HG03196 (cell line): ENCODE measurements around the gene PTCH1.

Experiments used
- ATAC-seq: cut with Tn5 transposase; IDR thresholded peaks from one replicate; pipeline ENCODE4 v1.9.1; 2021; ENCODE audit not compliant: unreplicated experiment

Gene PTCH1

DNA sequence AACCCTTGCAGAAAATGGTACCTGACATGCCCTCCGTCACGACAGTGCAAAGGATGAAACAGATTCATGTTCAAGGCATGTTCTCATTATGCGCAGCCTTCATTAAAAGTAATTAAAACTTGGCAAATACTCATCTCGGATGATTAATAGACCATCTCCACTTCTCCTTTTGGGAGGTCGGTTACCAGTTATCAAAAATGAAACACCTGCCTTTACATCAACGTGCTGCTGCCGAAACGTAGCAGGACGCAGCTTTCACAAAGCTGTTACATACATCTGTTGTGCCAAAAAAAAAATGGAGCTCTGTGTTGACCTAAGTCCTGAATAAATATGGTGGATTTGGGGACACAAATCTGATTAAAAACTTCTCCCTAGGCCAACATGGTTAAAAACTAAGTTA is 75.7 kb downstream of the PTCH1 start:
- no peak for ATAC-seq

DNA sequence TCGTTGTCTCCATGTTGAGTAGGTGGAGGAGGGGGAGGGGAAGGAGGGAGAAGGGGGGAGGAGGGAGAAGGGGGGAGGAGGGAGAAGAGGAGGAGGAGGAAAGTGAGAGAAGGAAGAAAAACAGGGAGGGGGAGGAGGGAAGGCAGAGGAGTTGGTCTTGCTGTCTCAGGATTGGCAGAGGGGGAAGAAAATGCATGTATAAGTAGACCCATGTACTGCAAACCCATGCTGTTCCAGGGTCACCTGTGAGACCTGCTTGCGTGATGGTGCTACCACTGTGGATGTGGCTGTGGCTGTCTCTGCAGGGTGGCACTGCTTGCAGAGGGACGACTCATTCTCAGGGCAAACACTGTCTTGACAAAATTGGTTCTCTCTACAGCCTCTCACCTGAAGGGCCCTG is 76.3 kb downstream of the PTCH1 start:
- no peak for ATAC-seq

DNA sequence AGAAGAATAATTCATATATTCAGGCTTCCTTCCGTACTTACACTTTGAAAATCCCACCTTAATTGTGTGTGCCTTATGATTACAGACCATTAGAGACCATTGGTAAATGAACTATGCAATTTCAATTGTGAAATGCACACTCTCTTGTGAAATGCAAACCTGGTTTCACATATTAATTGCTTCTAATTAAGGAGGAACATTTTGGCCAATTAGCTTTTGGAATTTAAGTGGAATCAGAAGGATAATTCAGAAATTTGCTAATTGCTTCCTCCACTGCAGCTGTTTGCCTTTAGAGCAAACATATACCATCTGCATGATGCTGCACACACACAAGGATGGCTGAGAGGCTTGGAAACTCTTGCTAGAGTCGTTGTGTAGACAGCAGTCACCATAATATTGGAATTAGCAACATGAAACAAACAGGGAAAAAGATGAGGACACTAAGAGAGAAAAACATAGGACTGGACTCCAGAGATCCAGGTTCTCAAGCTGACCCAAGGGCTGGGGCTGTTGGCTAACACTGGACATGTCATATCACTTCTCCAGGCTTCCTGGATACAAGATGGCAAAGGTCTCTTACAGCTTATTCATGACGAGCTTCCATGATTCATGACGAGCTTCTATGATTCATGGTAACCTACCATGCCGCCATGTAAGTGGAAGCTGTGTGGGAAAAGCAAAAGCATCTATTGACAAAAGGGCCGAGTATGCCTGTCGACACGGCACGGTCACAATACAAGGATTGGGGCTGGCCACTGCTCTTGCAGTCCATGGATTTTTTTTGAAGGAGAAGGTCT is 78.0 kb downstream of the PTCH1 start:
- ATAC-seq = no peak

DNA sequence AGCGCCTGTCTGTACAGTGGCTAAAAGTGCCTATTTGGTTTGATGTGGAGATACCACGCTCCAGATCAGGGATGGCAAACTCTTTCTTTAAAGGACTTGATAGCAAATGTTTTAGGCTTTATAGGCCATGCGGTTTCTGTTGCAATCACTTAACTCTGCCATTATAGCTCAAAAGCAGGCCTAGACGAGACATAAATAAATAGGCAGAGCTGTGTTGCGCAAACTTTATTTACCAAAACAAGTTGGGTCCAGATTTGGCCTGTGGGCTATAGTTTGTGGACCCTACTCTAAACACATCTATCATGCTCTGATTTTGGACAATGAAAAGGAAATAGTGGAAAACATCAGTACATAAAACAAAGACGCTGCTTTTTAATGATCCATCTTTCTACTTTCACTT is 79.2 kb downstream of the PTCH1 start:
- ATAC-seq = no peak

DNA sequence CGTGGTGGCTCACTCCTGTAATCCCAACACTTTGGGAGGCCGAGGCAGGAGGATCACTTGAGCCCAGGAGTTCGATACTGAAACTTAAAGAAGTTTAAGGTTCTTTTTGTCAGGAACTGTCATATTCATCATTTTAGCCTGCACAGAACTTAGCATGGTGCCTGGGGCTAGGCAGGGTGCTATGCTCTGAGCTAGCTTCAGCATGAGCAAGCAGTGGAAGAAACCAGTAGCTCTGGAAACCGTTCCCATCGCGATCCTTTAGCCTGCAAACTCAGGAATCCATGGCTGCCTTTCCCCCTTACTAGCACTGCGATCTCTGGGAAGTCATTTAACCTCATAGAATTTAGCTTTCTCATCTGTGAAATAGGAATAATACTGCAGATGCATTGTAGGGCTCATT is 80.4 kb downstream of the PTCH1 start:
- no peak for ATAC-seq

DNA sequence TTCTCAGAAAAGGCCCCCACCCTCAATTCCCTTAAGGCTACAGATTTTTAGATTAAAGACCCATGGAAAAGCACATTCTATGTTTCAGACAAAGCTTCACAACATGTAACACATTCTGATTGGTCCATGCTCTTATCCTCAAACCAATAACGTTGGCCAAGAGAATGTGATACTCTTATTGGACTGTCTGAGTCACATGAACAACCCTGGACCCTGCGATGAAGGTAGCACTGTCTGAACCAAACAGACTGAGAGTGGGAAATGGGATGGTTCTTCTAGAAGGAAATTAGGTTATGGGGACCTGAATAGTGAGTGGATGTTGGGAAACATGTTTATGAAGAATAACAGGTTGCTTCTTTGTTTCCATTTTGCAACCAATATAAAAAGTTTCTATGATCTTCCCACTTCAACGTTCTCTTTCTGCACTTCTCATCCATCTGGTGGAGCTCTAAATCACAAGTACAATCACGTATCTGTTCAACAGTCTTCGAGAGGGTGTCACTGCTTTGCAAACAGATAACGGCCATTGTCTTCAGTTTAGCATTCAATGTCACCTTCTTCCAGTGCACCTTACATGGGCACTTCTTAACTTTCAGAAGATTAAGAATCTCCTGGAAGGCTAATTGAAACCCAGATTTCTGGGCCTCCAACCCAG is 81.6 kb downstream of the PTCH1 start:
- ATAC-seq = no peak

DNA sequence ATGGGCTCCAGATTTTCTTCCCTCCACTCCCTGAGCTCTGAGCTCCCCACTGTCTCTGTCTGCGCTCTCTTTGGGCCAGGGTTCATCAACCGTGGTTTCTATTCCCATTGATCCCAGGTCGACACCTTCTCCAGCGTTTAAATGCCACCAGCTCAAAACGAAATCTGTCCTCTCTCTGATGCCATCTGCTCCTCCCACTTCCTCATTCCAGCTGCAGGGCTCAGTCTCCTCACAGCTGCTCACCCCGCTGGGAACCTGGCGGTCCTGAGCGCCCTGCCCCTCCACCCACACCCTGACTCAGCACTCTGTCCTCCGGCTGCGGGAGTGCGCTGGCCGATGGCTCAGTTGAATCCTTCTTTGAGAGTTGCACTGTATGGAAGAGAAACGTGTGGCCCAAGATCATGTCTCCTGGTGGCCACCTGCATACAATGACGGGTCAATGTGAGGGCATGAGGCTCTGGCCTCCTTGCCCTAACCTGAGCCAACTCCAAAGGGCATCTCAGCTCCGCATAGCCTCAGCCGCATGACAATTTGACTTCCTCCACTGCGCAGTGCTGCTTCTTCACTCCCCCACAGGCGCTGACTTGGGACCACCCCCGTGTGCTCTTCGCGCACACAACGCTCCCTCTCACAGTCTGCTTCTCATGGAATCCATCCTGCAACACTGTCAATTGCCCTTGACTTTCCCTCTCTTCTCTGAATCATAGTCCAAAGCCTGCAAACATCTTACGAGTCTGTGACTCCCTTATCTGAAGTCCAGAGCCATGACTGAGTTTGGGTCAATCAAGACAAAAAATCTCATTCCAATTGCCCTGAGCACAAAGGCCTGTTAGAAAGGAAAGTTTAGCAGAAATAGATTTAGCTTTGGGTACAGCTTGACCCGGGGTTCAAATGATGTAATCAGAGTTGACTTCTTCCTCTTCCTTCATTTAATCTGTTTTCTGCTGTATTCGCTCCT is 82.4 kb downstream of the PTCH1 start:
- no peak for ATAC-seq

DNA sequence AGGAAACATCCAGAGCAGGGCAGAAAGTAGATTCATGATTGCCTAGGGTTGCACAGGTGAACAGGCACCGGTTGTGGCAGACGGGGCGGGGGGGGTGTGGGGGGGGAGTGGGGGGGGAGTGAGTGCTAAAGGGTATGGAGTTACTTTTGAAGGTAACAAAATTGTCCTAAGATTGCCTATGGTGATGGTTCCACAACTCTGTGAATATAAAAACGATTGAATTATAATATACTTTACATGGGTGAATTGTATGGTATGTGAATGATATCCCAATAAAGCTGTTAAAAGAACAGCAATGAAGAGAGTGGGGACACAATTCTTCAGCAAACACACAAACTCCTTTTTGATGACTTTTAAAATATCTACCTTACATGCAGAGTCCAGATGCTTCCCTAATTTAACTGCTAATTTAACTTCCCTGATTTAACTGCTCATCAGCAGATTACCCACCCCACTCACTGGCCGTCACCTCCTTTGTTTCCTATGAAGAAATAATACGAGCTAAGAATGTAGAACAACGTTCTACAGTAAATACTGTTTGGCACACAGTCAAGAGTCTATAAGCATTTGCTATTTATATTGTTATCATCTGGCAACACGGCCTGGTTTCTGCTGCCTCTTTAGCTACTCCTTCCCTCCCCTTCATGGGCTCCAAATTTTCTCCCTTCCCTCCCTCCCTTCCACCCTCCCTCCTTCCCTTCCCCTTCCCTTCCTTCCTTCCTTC is 83.5 kb downstream of the PTCH1 start:
- no peak for ATAC-seq

DNA sequence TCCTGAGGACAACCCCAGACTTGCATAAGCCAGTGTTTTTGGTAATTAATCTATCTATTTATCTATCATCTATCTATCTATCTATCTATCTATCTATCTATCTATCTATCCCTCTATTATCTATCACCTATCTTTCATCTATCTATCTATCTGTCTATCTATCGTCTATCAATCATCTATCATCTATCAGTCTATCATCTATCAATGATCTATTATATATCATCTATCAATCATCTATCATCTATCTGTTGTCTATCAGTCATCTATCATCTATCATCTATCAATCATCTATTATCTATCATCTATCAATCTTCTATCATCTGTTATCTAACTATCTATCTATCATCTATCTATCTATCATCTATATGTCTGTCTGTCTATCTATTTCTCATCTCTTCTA is 85.5 kb downstream of the PTCH1 start:
- no peak for ATAC-seq

DNA sequence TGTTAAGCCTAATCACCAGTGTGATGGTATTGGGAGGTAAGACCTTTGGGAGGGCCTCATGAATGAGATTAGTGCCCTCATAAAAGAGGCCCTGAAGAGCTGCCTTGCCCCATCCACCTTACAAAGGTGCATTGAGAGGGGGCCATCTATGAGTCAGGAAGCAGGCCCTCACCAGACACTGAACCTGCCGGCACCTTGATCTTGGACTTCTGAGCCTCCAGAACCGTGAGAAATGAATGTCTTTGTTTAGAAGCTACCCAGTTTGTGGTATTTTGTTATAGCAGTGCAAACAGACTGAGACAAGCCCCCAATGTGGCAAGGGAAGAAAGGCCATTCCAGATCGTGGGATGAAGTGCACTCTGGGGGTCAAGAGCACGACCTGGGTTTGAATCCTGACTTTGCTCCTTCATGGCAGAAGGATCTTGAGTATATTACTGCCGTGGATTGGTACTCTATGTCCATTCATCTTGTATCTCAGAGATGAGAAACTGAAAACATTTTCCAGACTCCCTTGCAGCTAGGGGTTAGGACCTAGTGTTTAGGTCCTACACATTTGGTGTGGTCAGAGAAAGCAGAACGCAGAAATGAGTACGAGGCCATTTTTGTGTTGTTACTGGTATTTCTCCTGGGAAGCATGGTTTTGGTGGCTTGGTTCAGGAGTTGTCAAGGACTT is 86.7 kb downstream of the PTCH1 start:
- ATAC-seq = no peak

DNA sequence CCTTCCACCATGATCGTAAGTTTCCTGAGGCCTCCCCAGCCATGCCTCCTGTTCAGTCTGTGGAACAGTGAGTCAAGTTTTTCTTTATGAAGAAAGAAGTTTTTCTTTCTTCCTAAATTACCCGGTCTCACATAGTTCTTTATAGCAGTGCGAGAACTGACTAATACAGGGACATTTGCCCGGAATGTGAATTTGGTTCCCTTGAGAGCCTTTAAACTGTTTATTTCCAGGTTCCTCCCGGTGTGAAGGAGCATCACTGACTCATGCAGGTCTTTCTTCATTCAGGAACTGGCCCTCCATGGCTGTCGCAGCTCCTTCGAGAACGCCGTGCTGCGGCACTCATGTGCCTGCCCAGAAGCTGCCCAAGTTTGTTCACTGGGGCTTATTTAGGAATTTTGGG is 87.7 kb downstream of the PTCH1 start:
- ATAC-seq = no peak

DNA sequence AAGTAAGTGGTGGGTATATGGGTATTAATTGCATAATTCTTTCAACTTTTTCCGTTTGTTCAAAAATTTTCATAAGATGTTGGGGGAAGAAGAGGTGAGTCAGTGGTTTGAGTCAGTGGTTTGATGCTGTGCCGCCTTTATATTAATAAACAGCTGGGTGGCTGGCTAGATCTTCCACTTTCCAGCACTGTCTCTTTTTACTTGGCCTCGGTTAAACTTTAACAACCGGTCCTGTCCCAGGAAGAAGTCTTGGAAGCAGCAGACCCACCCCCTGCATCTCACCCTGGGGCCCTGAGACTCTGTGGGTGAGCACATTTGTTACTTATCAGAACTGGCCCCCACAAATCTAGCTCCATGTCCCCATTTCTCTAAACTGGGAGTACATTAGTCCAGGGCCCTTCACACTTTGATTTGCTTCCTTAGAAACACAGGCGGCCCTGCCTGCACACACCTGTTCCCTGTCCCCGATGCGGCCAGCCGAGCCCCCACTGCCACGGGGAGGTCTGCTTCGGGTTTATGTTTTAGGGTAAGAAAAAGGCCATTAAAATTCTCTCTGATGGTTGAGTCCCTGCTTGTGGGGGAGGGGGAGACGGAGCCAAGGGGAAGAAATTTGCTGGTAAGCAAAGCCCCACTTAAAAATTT is 90.7 kb downstream of the PTCH1 start:
- peak; percentile 6 for ATAC-seq

DNA sequence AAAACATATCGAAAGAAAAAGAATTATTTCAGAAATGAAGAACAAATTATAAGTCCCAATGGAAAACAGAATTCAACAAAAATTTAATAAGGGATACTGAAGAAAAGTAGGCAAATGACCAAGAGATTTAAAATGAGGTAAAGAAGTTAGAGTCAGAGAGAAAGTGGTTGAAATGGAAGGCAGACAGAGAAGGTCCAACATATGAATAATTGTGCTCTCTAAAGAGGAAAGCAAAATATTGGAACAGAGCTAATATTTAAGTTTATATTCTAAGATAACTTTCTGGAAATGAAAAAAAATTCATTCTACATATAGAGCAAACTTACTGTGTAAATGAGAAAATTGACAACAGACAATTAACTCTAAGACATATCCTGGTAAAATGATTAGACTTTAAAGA is 94.1 kb downstream of the PTCH1 start:
- ATAC-seq = no peak

DNA sequence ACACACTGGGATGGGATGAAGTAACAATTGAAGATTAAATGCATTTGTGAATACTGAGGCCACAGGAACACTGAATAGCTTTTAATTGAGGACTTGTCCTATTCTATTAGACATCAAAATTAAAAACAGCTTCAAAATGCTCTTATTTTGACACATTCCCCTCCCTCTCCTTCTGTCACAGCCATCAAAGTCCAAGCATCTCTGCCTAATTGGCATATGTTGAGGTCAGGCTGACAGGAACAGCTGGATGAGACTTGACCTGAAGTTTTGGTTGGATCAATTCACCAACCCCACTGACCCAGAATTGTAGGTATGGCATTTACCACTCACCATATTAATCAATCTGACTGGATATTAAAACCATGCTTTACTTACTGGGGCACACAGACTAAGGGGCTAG is 96.3 kb downstream of the PTCH1 start:
- ATAC-seq = no peak

DNA sequence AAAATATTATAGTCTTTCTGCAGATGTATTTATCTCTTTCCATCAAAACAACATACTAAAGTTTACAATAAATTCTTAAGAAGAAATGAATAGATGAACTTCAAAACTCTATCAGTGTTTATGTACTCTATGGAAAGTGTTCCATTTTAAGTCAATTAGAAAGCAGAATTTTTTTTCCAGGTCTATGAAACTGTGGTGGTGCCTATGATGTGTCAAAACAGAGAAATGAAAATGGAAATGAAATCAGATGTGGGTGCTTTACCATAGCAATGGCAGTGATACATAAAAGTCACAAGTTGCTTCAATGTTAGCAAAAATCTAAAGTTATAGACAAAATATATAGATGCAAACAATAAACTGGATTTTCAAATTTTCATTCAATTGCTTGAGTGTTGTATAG is 97.3 kb downstream of the PTCH1 start:
- no peak for ATAC-seq

DNA sequence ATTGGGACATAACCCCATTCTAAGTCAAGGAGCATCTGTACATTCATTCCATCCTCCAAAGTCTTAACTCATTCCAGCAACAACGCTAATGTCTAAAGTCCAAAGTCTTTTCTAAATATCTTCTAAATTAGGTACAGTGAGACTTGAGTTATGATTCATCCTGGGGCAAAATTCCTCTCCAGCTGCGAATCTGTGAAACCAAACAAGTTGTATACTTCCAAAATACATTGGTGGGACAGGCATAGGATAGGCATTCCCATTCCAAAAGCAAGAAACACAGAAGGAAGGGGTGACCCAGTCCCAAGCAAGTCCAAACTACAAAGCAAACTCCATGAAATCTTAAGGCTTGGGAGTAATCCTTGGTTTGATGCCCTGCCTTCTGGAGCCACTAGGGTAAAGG is 101.6 kb downstream of the PTCH1 start:
- ATAC-seq = no peak

DNA sequence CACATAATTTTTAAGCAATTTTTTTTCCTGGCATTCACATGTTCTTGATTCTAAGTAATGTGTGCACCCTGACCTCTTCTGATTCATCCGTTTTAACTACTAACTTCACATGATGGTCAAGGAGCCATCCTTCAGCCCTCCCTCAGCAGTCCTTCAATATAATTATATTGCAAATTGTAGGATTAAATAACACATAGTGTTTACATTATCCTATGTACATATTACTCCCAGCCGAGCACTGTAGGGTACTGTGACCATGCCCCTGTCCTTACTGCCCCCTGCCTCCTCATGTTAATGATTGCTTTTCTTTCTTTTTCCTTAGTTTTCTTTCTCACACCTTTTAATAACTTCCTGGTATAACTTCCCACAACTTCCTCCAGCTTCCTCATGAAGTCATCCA is 103.0 kb downstream of the PTCH1 start:
- no peak for ATAC-seq

DNA sequence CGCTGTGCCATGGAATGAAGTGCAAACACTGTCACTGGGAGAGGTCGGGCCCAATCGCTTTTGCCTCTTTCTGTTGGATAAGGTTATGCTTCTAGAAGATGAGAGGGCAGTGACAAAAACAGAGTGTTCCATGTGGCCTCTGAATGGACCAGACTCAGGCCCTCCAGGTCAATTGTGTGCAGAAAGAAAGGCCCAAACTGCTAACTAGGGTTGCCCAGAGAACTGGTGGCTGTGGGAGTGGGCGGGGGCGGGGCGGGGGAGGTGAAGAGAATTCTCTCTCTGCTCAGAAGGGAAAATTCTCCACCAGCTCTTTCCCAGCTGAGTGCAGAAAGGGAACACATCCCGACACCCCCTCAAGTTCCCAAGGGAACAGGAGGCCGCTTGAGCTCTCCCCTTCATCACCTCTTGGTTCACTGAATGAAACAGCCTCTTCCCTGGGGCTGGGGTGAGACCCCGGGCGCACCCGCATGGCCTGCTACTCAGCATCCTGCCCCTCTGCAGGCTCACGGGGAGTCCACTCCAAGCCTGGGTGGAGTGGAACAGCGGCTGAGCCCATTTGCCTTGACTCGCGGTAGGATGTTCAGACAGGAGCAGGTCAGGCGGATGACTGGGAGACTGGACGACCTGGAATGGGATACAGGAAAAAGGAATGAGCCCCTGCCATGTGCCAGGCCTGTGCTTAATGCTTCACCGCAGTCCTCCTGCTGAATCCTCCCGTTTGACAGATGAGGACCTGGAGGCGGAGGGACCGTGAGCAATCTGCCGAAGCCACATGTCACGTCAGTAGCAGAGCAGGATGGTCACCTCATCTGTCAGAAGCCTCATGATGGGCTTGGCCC is 105.5 kb downstream of the PTCH1 start:
- ATAC-seq = no peak
